Melanocyte of skin (primary cell): ENCODE data around the gene DDIAS. TPM values are rescaled to one million over a fixed set of nuclear protein-coding genes. Genes with fewer than 3 reads are reported as not detected.

Experiments used
- total RNA-seq, 2 donors: library from RNA; depleted of rRNA; stranded (reverse); fragments of >200 nt; gene quantifications; 2 replicates each; pipeline ENCODE4 v1.2.3, GENCODE V29; 2012

Gene DDIAS, protein sequence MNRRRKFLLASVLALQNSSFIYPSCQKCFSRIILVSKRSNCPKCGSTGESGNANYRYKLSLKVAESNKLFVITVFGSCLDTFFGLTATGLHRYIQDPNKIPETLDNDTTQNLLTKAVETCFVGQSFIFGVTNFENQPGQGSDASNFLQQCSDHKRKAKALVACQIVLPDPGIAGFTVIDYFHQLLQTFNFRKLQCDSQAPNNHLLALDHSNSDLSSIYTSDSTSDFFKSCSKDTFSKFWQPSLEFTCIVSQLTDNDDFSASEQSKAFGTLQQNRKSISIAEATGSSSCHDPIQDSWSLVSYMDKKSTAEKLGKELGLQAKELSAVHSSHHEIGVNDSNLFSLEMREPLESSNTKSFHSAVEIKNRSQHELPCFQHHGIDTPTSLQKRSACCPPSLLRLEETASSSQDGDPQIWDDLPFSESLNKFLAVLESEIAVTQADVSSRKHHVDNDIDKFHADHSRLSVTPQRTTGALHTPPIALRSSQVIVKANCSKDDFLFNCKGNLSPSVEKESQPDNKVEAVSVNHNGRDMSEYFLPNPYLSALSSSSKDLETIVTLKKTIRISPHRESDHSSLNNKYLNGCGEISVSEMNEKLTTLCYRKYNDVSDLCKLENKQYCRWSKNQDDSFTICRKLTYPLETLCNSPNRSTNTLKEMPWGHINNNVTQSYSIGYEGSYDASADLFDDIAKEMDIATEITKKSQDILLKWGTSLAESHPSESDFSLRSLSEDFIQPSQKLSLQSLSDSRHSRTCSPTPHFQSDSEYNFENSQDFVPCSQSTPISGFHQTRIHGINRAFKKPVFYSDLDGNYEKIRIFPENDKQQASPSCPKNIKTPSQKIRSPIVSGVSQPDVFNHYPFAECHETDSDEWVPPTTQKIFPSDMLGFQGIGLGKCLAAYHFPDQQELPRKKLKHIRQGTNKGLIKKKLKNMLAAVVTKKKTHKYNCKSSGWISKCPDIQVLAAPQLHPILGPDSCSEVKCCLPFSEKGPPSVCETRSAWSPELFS
- total RNA-seq, result 10 to 100 TPM in 1 of 2 donors, 1 to 10 TPM in 1; 6.2 to 17.6 TPM

GRCh38 chr11:82901165-82901921, at the start of gene DDIAS:
Gene DDIAS (plus strand): TSS chr11:82901736. CDS start chr11:82914739, 13,003 bp downstream.

GRCh38 chr11:82900277-82901164, 1.0 kb upstream of the DDIAS start, which contains the start of gene PRCP:
Gene PRCP (minus strand): TSS chr11:82900430. CDS start chr11:82900402, 28 bp downstream.

Other genes starting within 250 kb of the DDIAS start
- under 1 TPM; under 0.01 TPM for gene FAM181B, start 167.9 kb upstream of the DDIAS start, total RNA-seq
- 10 to 100 TPM; 33.6 to 35.4 TPM for gene PRCP, start 1.3 kb upstream of the DDIAS start, total RNA-seq
- gene RAB30, start 170.2 kb downstream of the DDIAS start, total RNA-seq, result 10 to 100 TPM; 10.7 to 17.2 TPM